SU-DHL-6 (cell line): ENCODE results near the gene ST6GAL1.

ENCODE experiments used
- H2AFZ ChIP-seq: fragments of 200-600 bp; sonication (generic); 2 replicates; pipeline ENCODE4 v1.6.1; 2014; ENCODE audit warnings: low read depth, mild to moderate bottlenecking, moderate library complexity, mixed read lengths, antibody characterized with exemption, low read length; ENCODE audit not compliant: severe bottlenecking
- H3F3A ChIP-seq: fragments of 200-600 bp; shearing (Covaris generic); 2 replicates; pipeline ENCODE4 v1.6.0; 2016; ENCODE audit warnings: antibody characterized with exemption, mild to moderate bottlenecking; ENCODE audit not compliant: insufficient read depth
- H3K27ac ChIP-seq: fragments of 200-600 bp; sonication (generic); 2 replicates; pipeline ENCODE4 v1.5.1; 2016; ENCODE audit warnings: low read depth, mild to moderate bottlenecking, low read length, moderate library complexity, mixed read lengths
- H3K27me3 ChIP-seq: fragments of 200-600 bp; sonication (generic), shearing (Covaris generic); 2 replicates; pipeline ENCODE4 v1.6.0; 2014; ENCODE audit warnings: mild to moderate bottlenecking, low read length
- H3K36me3 ChIP-seq: fragments of 200-600 bp; sonication (generic); 2 replicates; pipeline ENCODE4 v1.6.1; 2014; ENCODE audit warnings: mild to moderate bottlenecking, low read length, mixed read lengths
- H3K4me2 ChIP-seq: fragments of 300-600, 200-600 bp; shearing (Covaris generic), sonication (generic); 2 replicates; pipeline ENCODE4 v1.6.0; 2014; ENCODE audit warnings: low read length, low read depth, mild to moderate bottlenecking; ENCODE audit not compliant: poor library complexity, severe bottlenecking
- H3K4me3 ChIP-seq: fragments of 200-600 bp; sonication (generic); 2 replicates; pipeline ENCODE4 v1.5.1; 2014; ENCODE audit warnings: antibody characterized with exemption, low read length, mild to moderate bottlenecking, mixed read lengths; ENCODE audit not compliant: insufficient read depth, poor library complexity, severe bottlenecking
- H3K79me2 ChIP-seq: fragments of 200-600 bp; sonication (generic); 2 replicates; pipeline ENCODE4 v1.6.1; 2014; ENCODE audit warnings: mild to moderate bottlenecking, low read length, moderate library complexity; ENCODE audit not compliant: insufficient read depth
- H3K9ac ChIP-seq: fragments of 200-600 bp; sonication (generic); 2 replicates; pipeline ENCODE4 v1.7.0; 2014; ENCODE audit warnings: mild to moderate bottlenecking, low read length
- H3K9me2 ChIP-seq: fragments of 200-600 bp; sonication (generic); replicated peaks from 2 replicates; pipeline ENCODE4 v1.6.1; 2014; ENCODE audit warnings: low read length; ENCODE audit not compliant: insufficient read depth
- H3K9me3 ChIP-seq: fragments of 200-600 bp; sonication (generic); 2 replicates; pipeline ENCODE4 v1.6.1; 2014; ENCODE audit warnings: low read length, mixed read lengths; ENCODE audit not compliant: insufficient read depth
- H4K20me1 ChIP-seq: fragments of 200-600 bp; sonication (generic); 2 replicates; pipeline ENCODE4 v1.6.1; 2014; ENCODE audit warnings: low read depth, mild to moderate bottlenecking, antibody characterized with exemption, low read length, moderate library complexity, mixed read lengths
- EZH2phosphoT487 ChIP-seq: fragments of 200-600 bp; sonication (generic), shearing (Covaris generic); conservative IDR thresholded peaks from 2 replicates; pipeline ENCODE4 v1.6.1; 2018; ENCODE audit warnings: mild to moderate bottlenecking, antibody characterized with exemption, low read length, moderate library complexity, mixed read lengths
- TF ChIP-seq, protein P1 (sequence below): fragments of 200-600 bp; sonication (generic); IDR thresholded peaks from one replicate; pipeline ENCODE4 v1.5.1; 2017; ENCODE audit warnings: antibody characterized with exemption, mild to moderate bottlenecking, low read length, moderate library complexity; ENCODE audit not compliant: insufficient read depth, poor library complexity, severe bottlenecking

The ST6GAL1 gene

DNA sequence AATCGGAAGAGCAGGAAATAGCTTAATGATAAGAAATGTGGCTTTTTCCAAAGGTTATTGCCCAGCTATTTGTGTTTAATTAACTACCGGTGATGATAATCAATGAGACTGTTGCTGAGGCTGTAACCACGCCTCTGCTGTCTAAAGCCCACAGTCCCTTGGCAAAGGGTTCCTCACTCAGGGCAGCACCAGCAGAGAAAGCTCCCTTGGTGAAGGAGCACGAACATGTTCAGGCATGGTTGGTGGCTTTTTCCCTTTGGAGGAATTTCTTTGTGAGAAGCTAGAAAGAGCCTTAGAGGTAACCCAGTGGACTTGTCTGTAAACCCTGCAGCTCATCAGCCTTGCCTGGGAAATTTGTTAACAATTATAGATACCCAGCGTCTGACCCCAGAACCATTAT lies 7.5 kb upstream of the ST6GAL1 start:
- Histone ChIP-seq H3F3A (no peaks in the 10 kb centered on the region), H3K4me2 (no peak overlapping the region), H3K4me3 (no peak overlapping the region), H3K27me3 (no peaks in the 10 kb centered on the region), H3K36me3 (no peaks in the 10 kb centered on the region), H3K79me2 (no peaks in the 10 kb centered on the region), H4K20me1 (no peaks in the 10 kb centered on the region), H3K9me2 (no peaks in the 10 kb centered on the region), H3K9ac (no peak overlapping the region), H2AFZ (no peak overlapping the region), H3K27ac (no peak overlapping the region), H3K9me3 (no peaks in the 10 kb centered on the region)
- TF ChIP-seq, protein P1, sequence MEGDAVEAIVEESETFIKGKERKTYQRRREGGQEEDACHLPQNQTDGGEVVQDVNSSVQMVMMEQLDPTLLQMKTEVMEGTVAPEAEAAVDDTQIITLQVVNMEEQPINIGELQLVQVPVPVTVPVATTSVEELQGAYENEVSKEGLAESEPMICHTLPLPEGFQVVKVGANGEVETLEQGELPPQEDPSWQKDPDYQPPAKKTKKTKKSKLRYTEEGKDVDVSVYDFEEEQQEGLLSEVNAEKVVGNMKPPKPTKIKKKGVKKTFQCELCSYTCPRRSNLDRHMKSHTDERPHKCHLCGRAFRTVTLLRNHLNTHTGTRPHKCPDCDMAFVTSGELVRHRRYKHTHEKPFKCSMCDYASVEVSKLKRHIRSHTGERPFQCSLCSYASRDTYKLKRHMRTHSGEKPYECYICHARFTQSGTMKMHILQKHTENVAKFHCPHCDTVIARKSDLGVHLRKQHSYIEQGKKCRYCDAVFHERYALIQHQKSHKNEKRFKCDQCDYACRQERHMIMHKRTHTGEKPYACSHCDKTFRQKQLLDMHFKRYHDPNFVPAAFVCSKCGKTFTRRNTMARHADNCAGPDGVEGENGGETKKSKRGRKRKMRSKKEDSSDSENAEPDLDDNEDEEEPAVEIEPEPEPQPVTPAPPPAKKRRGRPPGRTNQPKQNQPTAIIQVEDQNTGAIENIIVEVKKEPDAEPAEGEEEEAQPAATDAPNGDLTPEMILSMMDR, result no peak
- no peak for TF ChIP-seq EZH2phosphoT487

DNA sequence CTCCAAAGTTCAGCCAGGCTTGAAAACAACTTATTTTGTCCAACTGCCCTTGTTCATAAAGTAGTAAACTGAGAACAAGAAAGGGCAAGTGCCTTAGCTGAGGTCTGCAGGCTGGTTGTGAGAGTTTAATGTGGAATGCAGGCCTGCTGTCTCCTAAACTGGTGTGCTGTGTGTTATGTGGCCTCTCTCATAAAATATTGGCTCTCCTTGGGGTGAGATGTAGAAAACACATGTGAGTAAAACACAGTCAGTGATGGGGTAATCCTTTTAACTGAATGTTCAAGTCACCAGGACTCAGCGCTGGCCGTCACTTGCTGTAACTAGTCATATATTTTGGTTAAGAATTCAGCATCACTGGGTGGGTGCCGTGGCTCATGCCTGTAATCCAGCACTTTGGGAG lies 7.1 kb upstream of the ST6GAL1 start:
- no peak overlapping the region for H2AFZ ChIP-seq
- TF ChIP-seq, protein P1, result no peak
- TF ChIP-seq EZH2phosphoT487, result no peak
- H3K4me2 ChIP-seq, result no peak overlapping the region

DNA sequence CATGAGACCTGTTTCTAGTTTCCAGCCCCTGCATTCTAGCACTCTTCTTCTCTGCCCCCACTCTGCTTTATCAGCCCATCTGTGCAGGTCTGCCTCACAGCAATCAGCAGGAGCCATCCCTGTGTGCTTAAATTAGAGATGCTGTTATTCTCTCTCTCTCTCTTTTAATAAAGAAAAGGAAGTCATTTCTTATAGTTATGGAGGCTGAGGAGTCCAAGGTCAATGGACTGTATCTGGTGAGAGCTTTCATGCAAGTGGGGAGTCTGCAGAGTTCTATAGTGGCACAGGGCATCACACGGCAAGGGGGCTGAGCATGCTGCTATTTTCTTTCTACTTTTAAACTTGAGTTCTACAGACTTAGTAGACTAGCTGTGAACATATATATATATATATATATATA lies 4.5 kb upstream of the ST6GAL1 start:
- H3K9me2 ChIP-seq, result no peaks in the 10 kb centered on the region
- H3K4me2 ChIP-seq, result no peak overlapping the region
- H4K20me1 ChIP-seq, result no peaks in the 10 kb centered on the region
- H2AFZ ChIP-seq, result no peak overlapping the region
- H3F3A ChIP-seq, result no peaks in the 10 kb centered on the region
- no peak overlapping the region for H3K4me3 ChIP-seq
- no peak overlapping the region for H3K9ac ChIP-seq
- no peak for TF ChIP-seq EZH2phosphoT487
- TF ChIP-seq, protein P1, result no peak
- H3K9me3 ChIP-seq, result no peaks in the 10 kb centered on the region
- no peaks in the 10 kb centered on the region for H3K36me3 ChIP-seq
- peaks cover 4% of the 10 kb centered on the region for H3K79me2 ChIP-seq
- no peaks in the 10 kb centered on the region for H3K27me3 ChIP-seq
- H3K27ac ChIP-seq, result no peak overlapping the region

More for the DNA sequence above, 7.1 kb upstream of the ST6GAL1 start:
- H3K9me3 ChIP-seq, result no peaks in the 10 kb centered on the region
- H3K36me3 ChIP-seq, result no peaks in the 10 kb centered on the region
- H3F3A ChIP-seq, result no peaks in the 10 kb centered on the region
- no peak overlapping the region for H3K27ac ChIP-seq
- no peaks in the 10 kb centered on the region for H3K79me2 ChIP-seq
- H3K27me3 ChIP-seq, result no peaks in the 10 kb centered on the region
- H3K9ac ChIP-seq, result no peak overlapping the region
- no peak overlapping the region for H3K4me3 ChIP-seq
- H3K9me2 ChIP-seq, result no peaks in the 10 kb centered on the region
- H4K20me1 ChIP-seq, result no peaks in the 10 kb centered on the region
